HepG2 (cell line): ENCODE results near the gene FNDC4. TPM values are rescaled to one million over a fixed set of nuclear protein-coding genes. Genes with fewer than 3 reads are reported as not detected.

Experiments used
- ATAC-seq: fragments of 200-7000 bp; cut with Tn5 transposase; 3 replicates; pipeline ENCODE4 v1.9.1; 2020; ENCODE audit warnings: mild to moderate bottlenecking, moderate library complexity
- BruUV-seq: library from RNA; stranded (reverse); fragments of 400-500 nt; replicated peaks from 2 replicates; lab custom pipeline; 2021; lab: Mats Ljungman, UMichigan
- CTCF ChIA-PET: fragments of 300-600 bp; formaldehyde crosslinking; extraction: SDS; loops from one replicate; lab custom pipeline; 2021; ENCODE audit warnings: low total read pairs, inconsistent platforms, low intra/inter-chr PET ratio; lab: Yijun Ruan, JAX
- POLR2A ChIA-PET: fragments of 350-600 bp; sonication (Branson Sonifier 250); formaldehyde crosslinking; loops from one replicate; lab custom pipeline; 2020; ENCODE audit warnings: antibody characterized with exemption, inconsistent platforms; lab: Yijun Ruan, JAX
- DNase-seq: peaks from one replicate; pipeline ENCODE4 v3.0.0-alpha.2; 2015; ENCODE audit warnings: low spot score
- FAIRE-seq: peaks from 3 replicates; lab custom pipeline; 2011; peaks lifted over from hg19 to GRCh38; lab: Jason Lieb, UNC
- H2AFZ ChIP-seq: one replicate; pipeline ENCODE4 v1.6.1; 2011; ENCODE audit warnings: low read length, inconsistent platforms
- H3K27ac ChIP-seq: fragments of 300-600 bp; 3 replicates; pipeline ENCODE4 v1.8.0; 2011; ENCODE audit warnings: mixed run types, mild to moderate bottlenecking, mixed read lengths, low read length, inconsistent platforms; ENCODE audit not compliant: insufficient read depth; ENCODE audit errors: extremely low read length
- H3K27me3 ChIP-seq, 2 experiments: fragments of 200-600 bp in 1 of 2; 2 replicates in 1 of 2; 3 replicates in 1 of 2; pipeline versions ENCODE4 v1.6.0 to v1.8.0; 2011; ENCODE audit warnings: low read length in 2 of 2, mild to moderate bottlenecking in 2 of 2, moderate library complexity in 2 of 2, inconsistent platforms in 1 of 2; ENCODE audit not compliant: insufficient read depth in 2 of 2, control insufficient read depth in 1 of 2
- H3K36me3 ChIP-seq, 2 experiments: fragments of 200-600 bp in 1 of 2; replicated peaks in 1 of 2; 2 replicates in 1 of 2; 3 replicates in 1 of 2; pipeline versions ENCODE4 v1.5.1 to v1.8.0; 2011; ENCODE audit warnings: low read length in 2 of 2, inconsistent platforms in 1 of 2; ENCODE audit not compliant: insufficient read depth in 2 of 2, control insufficient read depth in 1 of 2
- H3K4me1 ChIP-seq: 2 replicates; pipeline ENCODE4 v1.5.1; 2012; ENCODE audit warnings: low read length, inconsistent platforms; ENCODE audit not compliant: insufficient read depth
- H3K4me2 ChIP-seq: 2 replicates; pipeline ENCODE4 v1.6.0; 2011; ENCODE audit warnings: low read depth, low read length, inconsistent platforms
- H3K4me3 ChIP-seq, 3 experiments: fragments of 200-600 bp in 1 of 3; sonication (generic), shearing (Covaris generic) in 1 of 3; replicated peaks in 1 of 3; 2 replicates each; pipeline ENCODE4 v1.5.1; 2011 to 2016; ENCODE audit warnings: low read length in 3 of 3, inconsistent platforms in 2 of 3, low read depth in 2 of 3, mild to moderate bottlenecking in 2 of 3, control low read depth in 1 of 3, mixed read lengths in 1 of 3; ENCODE audit not compliant: insufficient read depth in 1 of 3
- H3K79me2 ChIP-seq: one replicate; pipeline ENCODE4 v1.6.1; 2011; ENCODE audit warnings: low read length, inconsistent platforms; ENCODE audit not compliant: insufficient read depth
- H3K9ac ChIP-seq: 2 replicates; pipeline ENCODE4 v1.6.0; 2011; ENCODE audit warnings: mild to moderate bottlenecking, low read depth, low read length, inconsistent platforms; ENCODE audit not compliant: insufficient read depth
- H3K9me3 ChIP-seq: 2 replicates; pipeline ENCODE4 v1.5.1; 2012; ENCODE audit warnings: mild to moderate bottlenecking, low read length
- H4K20me1 ChIP-seq: 2 replicates; pipeline ENCODE4 v1.6.0; 2011; ENCODE audit warnings: inconsistent platforms, mild to moderate bottlenecking, low read length, moderate library complexity; ENCODE audit not compliant: insufficient read depth
- HDAC6 ChIP-seq: fragments of 200-600 bp; sonication (generic); IDR thresholded peaks from 2 replicates; pipeline ENCODE4 v1.7.0; 2017; ENCODE audit warnings: mild to moderate bottlenecking, antibody characterized with exemption, low read length, low read depth
- HNF1A ChIP-seq, 2 experiments: sonication (generic) in 1 of 2; formaldehyde crosslinking in 1 of 2; IDR thresholded peaks; 2 replicates each; pipeline versions ENCODE4 v1.4.0 to v1.6.1; 2016 to 2020; ENCODE audit warnings: borderline replicate concordance in 1 of 2, low read depth in 1 of 2, mild to moderate bottlenecking in 1 of 2, missing genetic modification reagents in 1 of 2
- HNRNPH1 ChIP-seq: fragments of 200-400 bp; formaldehyde crosslinking; optimal IDR thresholded peaks from 2 replicates; pipeline ENCODE3; 2017; ENCODE audit warnings: mild to moderate bottlenecking, low read depth, low read length
- KAT2B ChIP-seq: fragments of 150-350 bp; IDR thresholded peaks from 2 replicates; pipeline ENCODE4 v1.6.1; 2014; ENCODE audit warnings: low read depth, low read length, borderline replicate concordance
- RELA ChIP-seq: sonication (generic); formaldehyde crosslinking; IDR thresholded peaks from 2 replicates; pipeline ENCODE4 v1.4.0; 2020; ENCODE audit warnings: missing genetic modification reagents
- RORA ChIP-seq: sonication (generic); formaldehyde crosslinking; IDR thresholded peaks from 2 replicates; pipeline ENCODE4 v1.5.0; 2020; ENCODE audit warnings: mild to moderate bottlenecking, missing genetic modification reagents, moderate library complexity
- ZNF20 ChIP-seq: sonication (generic); formaldehyde crosslinking; IDR thresholded peaks from 2 replicates; pipeline ENCODE4 v1.4.0; 2020; ENCODE audit warnings: mild to moderate bottlenecking, moderate library complexity, missing genetic modification reagents
- ZNF629 ChIP-seq: sonication (generic); formaldehyde crosslinking; conservative IDR thresholded peaks from 2 replicates; pipeline ENCODE4 v1.5.0; 2020; ENCODE audit warnings: missing genetic modification reagents
- in situ Hi-C: cut with HindIII; loops from 2 replicates; pipeline ENCODE4 v1.10.0; 2017; ENCODE audit warnings: low pct_unique_long_range_greater_than_20kb; ENCODE audit not compliant: extremely low pct_ligation_motif_present
- intact Hi-C: fragments of 100-400 bp; cut with micrococcal nuclease; formaldehyde crosslinking; loops from one replicate; pipeline ENCODE4 v1.10.0; 2022; ENCODE audit not compliant: unreplicated experiment
- polyA plus RNA-seq, 8 experiments: library from polyadenylated mRNA; depleted of rRNA in 3 of 8; stranded (reverse) in 7 of 8; unstranded in 1 of 8; fragments of >200 nt; fragmentation: Illumina TruSeq in 4 of 8; extraction: Trizol in 4 of 8; gene quantifications; 2 replicates each; pipeline versions ENCODE4 v1.2.1 to v1.2.3, GENCODE V29; 2011 to 2016; ENCODE audit warnings: low read depth in 4 of 8, missing spikeins in 1 of 8, mixed read lengths in 1 of 8; ENCODE audit not compliant: insufficient read depth in 1 of 8
- total RNA-seq, 5 experiments: library from RNA; depleted of rRNA; stranded (reverse); fragments of >200 nt; fragmentation: Illumina TruSeq; extraction: Trizol; gene quantifications; 2 replicates each; pipeline ENCODE4 v1.2.3, GENCODE V29; 2016; ENCODE audit warnings: low read depth in 1 of 5

FNDC4 gene
- total and polyA plus RNA-seq, 2 of the 13 experiments (the other 11 are each of a cell fraction or from before 2014, with no cell fraction given), result 9.0 to 17.4 TPM

- H3K27me3 ChIP-seq, result no peaks in the 10 kb centered on the region
- H3K4me3 ChIP-seq, result no peak overlapping the region
- no peaks in the 10 kb centered on the region for H3K79me2 ChIP-seq
- no peak for ATAC-seq
- no peak overlapping the region for H3K27ac ChIP-seq
- in situ Hi-C loops (no loop called here), intact Hi-C loops (no loop called here)
- CTCF ChIA-PET, result no interaction called here
- FAIRE-seq, result no peak
- H3K36me3 ChIP-seq, result no peaks in the 10 kb centered on the region
- TF ChIP-seq RELA (CRISPR knock-in tag) (no peak), HNF1A (IDR thresholded peaks at IDR 0.05; ENCODE audit: low read depth) (no peak), HNF1A (CRISPR knock-in tag; IDR thresholded peaks at IDR 0.05; ENCODE audit: borderline replicate concordance) (no peak), RORA (no peak), HDAC6 (no peak), ZNF629 (no peak), ZNF20 (CRISPR knock-in tag) (no peak), KAT2B (no peak), HNRNPH1 (no peak)
- peaks cover 45% of the 10 kb centered on the region for H3K4me1 ChIP-seq
- POLR2A ChIA-PET, result no interaction called here
- no peak overlapping the region for H3K9ac ChIP-seq
- no peak overlapping the region for H3K4me2 ChIP-seq
- no peak for DNase-seq
- BruUV-seq, result no TSS peak
- no peak overlapping the region for H2AFZ ChIP-seq
- H4K20me1 ChIP-seq, result no peaks in the 10 kb centered on the region
- H3K9me3 ChIP-seq, result no peaks in the 10 kb centered on the region
Observed at GRCh38 chr2:27501042-27501441, 6.0 kb upstream of the FNDC4 start.
